AG08396 (cell line): Measurements from ENCODE around the gene YWHAH.

Experiments
- DNase-seq: peaks from one replicate; pipeline ENCODE4 v3.0.0; 2012; ENCODE audit warnings: low spot score, mixed read lengths

YWHAH gene

GRCh38 chr22:31923136-31923535 lies 21.2 kb upstream of the YWHAH start:
- no peak for DNase-seq

- no peak for DNase-seq
Measured at GRCh38 chr22:31923747-31924146, 20.6 kb upstream of the YWHAH start.

- DNase-seq = no peak
Measured at GRCh38 chr22:31925056-31925455, 19.3 kb upstream of the YWHAH start.

GRCh38 chr22:31926024-31926423 lies 18.3 kb upstream of the YWHAH start:
- DNase-seq = no peak

- DNase-seq = peak; percentile 36
Measured at GRCh38 chr22:31926969-31927368, 17.4 kb upstream of the YWHAH start.

- no peak for DNase-seq
Measured at GRCh38 chr22:31927562-31927961, 16.8 kb upstream of the YWHAH start.

- peak; percentile 26 for DNase-seq
Measured at GRCh38 chr22:31929167-31929930, 15.0 kb upstream of the YWHAH start.

GRCh38 chr22:31932863-31933262 lies 11.5 kb upstream of the YWHAH start:
- DNase-seq = no peak

- DNase-seq = no peak
Measured at GRCh38 chr22:31933406-31933805, 10.9 kb upstream of the YWHAH start.

GRCh38 chr22:31933816-31934482 lies 10.4 kb upstream of the YWHAH start:
- DNase-seq = no peak

GRCh38 chr22:31935961-31936635 lies 8.2 kb upstream of the YWHAH start:
- DNase-seq = no peak

- DNase-seq = no peak
Measured at GRCh38 chr22:31937341-31937740, 7.0 kb upstream of the YWHAH start.

GRCh38 chr22:31938296-31938695 lies 6.0 kb upstream of the YWHAH start:
- DNase-seq = no peak

- no peak for DNase-seq
Measured at GRCh38 chr22:31940506-31940905, 3.8 kb upstream of the YWHAH start.

GRCh38 chr22:31942091-31942490 lies 2.2 kb upstream of the YWHAH start:
- DNase-seq = no peak

GRCh38 chr22:31943206-31943977 lies 943 bp upstream of the YWHAH start:
- no peak for DNase-seq

GRCh38 chr22:31944700-31945442 lies 536 bp downstream of the YWHAH start:
- peak; percentile 58 for DNase-seq

- no peak for DNase-seq
Measured at GRCh38 chr22:31945443-31945855, 1.1 kb downstream of the YWHAH start.

- no peak for DNase-seq
Measured at GRCh38 chr22:31945971-31946680, 1.8 kb downstream of the YWHAH start.

GRCh38 chr22:31947296-31947695 lies 3.0 kb downstream of the YWHAH start:
- DNase-seq = no peak

GRCh38 chr22:31948002-31948401 lies 3.7 kb downstream of the YWHAH start:
- DNase-seq = no peak
